HepG2 (cell line): ENCODE data around the gene FBXL7. TPM values are rescaled to one million over a fixed set of nuclear protein-coding genes. Genes with fewer than 3 reads are reported as not detected.

Source experiments
- ATAC-seq: fragments of 200-7000 bp; cut with Tn5 transposase; 3 replicates; pipeline ENCODE4 v1.9.1; 2020; ENCODE audit warnings: mild to moderate bottlenecking, moderate library complexity
- BruUV-seq: library from RNA; stranded (reverse); fragments of 400-500 nt; replicated peaks from 2 replicates; lab custom pipeline; 2021; lab: Mats Ljungman, UMichigan
- CTCF ChIA-PET: fragments of 300-600 bp; formaldehyde crosslinking; extraction: SDS; loops from one replicate; lab custom pipeline; 2021; ENCODE audit warnings: low total read pairs, inconsistent platforms, low intra/inter-chr PET ratio; lab: Yijun Ruan, JAX
- POLR2A ChIA-PET: fragments of 350-600 bp; sonication (Branson Sonifier 250); formaldehyde crosslinking; loops from one replicate; lab custom pipeline; 2020; ENCODE audit warnings: antibody characterized with exemption, inconsistent platforms; lab: Yijun Ruan, JAX
- DNase-seq: peaks from one replicate; pipeline ENCODE4 v3.0.0-alpha.2; 2015; ENCODE audit warnings: low spot score
- FAIRE-seq: peaks from 3 replicates; lab custom pipeline; 2011; peaks lifted over from hg19 to GRCh38; lab: Jason Lieb, UNC
- H2AFZ ChIP-seq: one replicate; pipeline ENCODE4 v1.6.1; 2011; ENCODE audit warnings: low read length, inconsistent platforms
- H3K27ac ChIP-seq: fragments of 300-600 bp; 3 replicates; pipeline ENCODE4 v1.8.0; 2011; ENCODE audit warnings: mixed run types, mild to moderate bottlenecking, mixed read lengths, low read length, inconsistent platforms; ENCODE audit not compliant: insufficient read depth; ENCODE audit errors: extremely low read length
- H3K27me3 ChIP-seq, 2 experiments: fragments of 200-600 bp in 1 of 2; 2 replicates in 1 of 2; 3 replicates in 1 of 2; pipeline versions ENCODE4 v1.6.0 to v1.8.0; 2011; ENCODE audit warnings: low read length in 2 of 2, mild to moderate bottlenecking in 2 of 2, moderate library complexity in 2 of 2, inconsistent platforms in 1 of 2; ENCODE audit not compliant: insufficient read depth in 2 of 2, control insufficient read depth in 1 of 2
- H3K36me3 ChIP-seq, 2 experiments: fragments of 200-600 bp in 1 of 2; replicated peaks in 1 of 2; 2 replicates in 1 of 2; 3 replicates in 1 of 2; pipeline versions ENCODE4 v1.5.1 to v1.8.0; 2011; ENCODE audit warnings: low read length in 2 of 2, inconsistent platforms in 1 of 2; ENCODE audit not compliant: insufficient read depth in 2 of 2, control insufficient read depth in 1 of 2
- H3K4me1 ChIP-seq: 2 replicates; pipeline ENCODE4 v1.5.1; 2012; ENCODE audit warnings: low read length, inconsistent platforms; ENCODE audit not compliant: insufficient read depth
- H3K4me2 ChIP-seq: 2 replicates; pipeline ENCODE4 v1.6.0; 2011; ENCODE audit warnings: low read depth, low read length, inconsistent platforms
- H3K4me3 ChIP-seq, 3 experiments: fragments of 200-600 bp in 1 of 3; sonication (generic), shearing (Covaris generic) in 1 of 3; replicated peaks in 1 of 3; 2 replicates each; pipeline ENCODE4 v1.5.1; 2011 to 2016; ENCODE audit warnings: low read length in 3 of 3, inconsistent platforms in 2 of 3, low read depth in 2 of 3, mild to moderate bottlenecking in 2 of 3, control low read depth in 1 of 3, mixed read lengths in 1 of 3; ENCODE audit not compliant: insufficient read depth in 1 of 3
- H3K79me2 ChIP-seq: one replicate; pipeline ENCODE4 v1.6.1; 2011; ENCODE audit warnings: low read length, inconsistent platforms; ENCODE audit not compliant: insufficient read depth
- H3K9ac ChIP-seq: 2 replicates; pipeline ENCODE4 v1.6.0; 2011; ENCODE audit warnings: mild to moderate bottlenecking, low read depth, low read length, inconsistent platforms; ENCODE audit not compliant: insufficient read depth
- H3K9me3 ChIP-seq: 2 replicates; pipeline ENCODE4 v1.5.1; 2012; ENCODE audit warnings: mild to moderate bottlenecking, low read length
- H4K20me1 ChIP-seq: 2 replicates; pipeline ENCODE4 v1.6.0; 2011; ENCODE audit warnings: inconsistent platforms, mild to moderate bottlenecking, low read length, moderate library complexity; ENCODE audit not compliant: insufficient read depth
- CTCF ChIP-seq: sonication (generic); formaldehyde crosslinking; IDR thresholded peaks from 2 replicates; pipeline ENCODE4 v1.5.0; 2020; ENCODE audit warnings: mild to moderate bottlenecking, missing genetic modification reagents, moderate library complexity
- MTA3 ChIP-seq: sonication (generic); formaldehyde crosslinking; IDR thresholded peaks from 2 replicates; pipeline ENCODE4 v1.4.0; 2020; ENCODE audit warnings: missing genetic modification reagents
- WGBS: methylation state at CpG from one replicate; pipeline ENCODE4 v1.1.6; 2017; ENCODE audit warnings: low lambda C conversion rate; 5-methylcytosine and 5-hydroxymethylcytosine counted together
- in situ Hi-C: cut with HindIII; loops from 2 replicates; pipeline ENCODE4 v1.10.0; 2017; ENCODE audit warnings: low pct_unique_long_range_greater_than_20kb; ENCODE audit not compliant: extremely low pct_ligation_motif_present
- intact Hi-C: fragments of 100-400 bp; cut with micrococcal nuclease; formaldehyde crosslinking; loops from one replicate; pipeline ENCODE4 v1.10.0; 2022; ENCODE audit not compliant: unreplicated experiment
- polyA plus RNA-seq, 8 experiments: library from polyadenylated mRNA; depleted of rRNA in 3 of 8; stranded (reverse) in 7 of 8; unstranded in 1 of 8; fragments of >200 nt; fragmentation: Illumina TruSeq in 4 of 8; extraction: Trizol in 4 of 8; gene quantifications; 2 replicates each; pipeline versions ENCODE4 v1.2.1 to v1.2.3, GENCODE V29; 2011 to 2016; ENCODE audit warnings: low read depth in 4 of 8, missing spikeins in 1 of 8, mixed read lengths in 1 of 8; ENCODE audit not compliant: insufficient read depth in 1 of 8
- total RNA-seq, 5 experiments: library from RNA; depleted of rRNA; stranded (reverse); fragments of >200 nt; fragmentation: Illumina TruSeq; extraction: Trizol; gene quantifications; 2 replicates each; pipeline ENCODE4 v1.2.3, GENCODE V29; 2016; ENCODE audit warnings: low read depth in 1 of 5
- TF ChIP-seq, protein P1 (sequence below): sonication (generic); formaldehyde crosslinking; IDR thresholded peaks from 2 replicates; pipeline ENCODE4 v1.5.1; 2020; ENCODE audit warnings: mild to moderate bottlenecking, missing genetic modification reagents

Gene FBXL7
- total and polyA plus RNA-seq, 2 of the 13 experiments (the other 11 are each of a cell fraction or from before 2014, with no cell fraction given), result 0.07 TPM; not detected in 1

DNA sequence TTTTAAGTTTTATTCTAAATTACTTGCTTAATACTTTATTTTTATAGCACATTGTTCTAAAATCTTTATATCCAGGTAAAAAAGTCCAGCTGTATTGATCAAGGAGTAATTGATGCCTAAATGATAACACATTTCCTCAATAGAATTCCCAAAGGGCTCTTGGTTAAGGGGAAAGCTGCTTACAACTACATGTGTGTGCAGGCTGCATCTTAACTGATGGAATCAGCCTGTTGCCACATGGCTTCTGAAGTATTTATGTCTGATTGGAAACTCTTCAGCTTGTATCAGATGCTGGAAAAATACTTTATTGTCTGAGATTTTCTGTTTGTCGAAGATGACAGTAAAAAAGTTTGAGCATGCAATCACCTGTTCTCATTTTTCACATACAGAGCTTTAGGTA lies 182.6 kb downstream of the FBXL7 start (continued):
- TF ChIP-seq, protein P1, sequence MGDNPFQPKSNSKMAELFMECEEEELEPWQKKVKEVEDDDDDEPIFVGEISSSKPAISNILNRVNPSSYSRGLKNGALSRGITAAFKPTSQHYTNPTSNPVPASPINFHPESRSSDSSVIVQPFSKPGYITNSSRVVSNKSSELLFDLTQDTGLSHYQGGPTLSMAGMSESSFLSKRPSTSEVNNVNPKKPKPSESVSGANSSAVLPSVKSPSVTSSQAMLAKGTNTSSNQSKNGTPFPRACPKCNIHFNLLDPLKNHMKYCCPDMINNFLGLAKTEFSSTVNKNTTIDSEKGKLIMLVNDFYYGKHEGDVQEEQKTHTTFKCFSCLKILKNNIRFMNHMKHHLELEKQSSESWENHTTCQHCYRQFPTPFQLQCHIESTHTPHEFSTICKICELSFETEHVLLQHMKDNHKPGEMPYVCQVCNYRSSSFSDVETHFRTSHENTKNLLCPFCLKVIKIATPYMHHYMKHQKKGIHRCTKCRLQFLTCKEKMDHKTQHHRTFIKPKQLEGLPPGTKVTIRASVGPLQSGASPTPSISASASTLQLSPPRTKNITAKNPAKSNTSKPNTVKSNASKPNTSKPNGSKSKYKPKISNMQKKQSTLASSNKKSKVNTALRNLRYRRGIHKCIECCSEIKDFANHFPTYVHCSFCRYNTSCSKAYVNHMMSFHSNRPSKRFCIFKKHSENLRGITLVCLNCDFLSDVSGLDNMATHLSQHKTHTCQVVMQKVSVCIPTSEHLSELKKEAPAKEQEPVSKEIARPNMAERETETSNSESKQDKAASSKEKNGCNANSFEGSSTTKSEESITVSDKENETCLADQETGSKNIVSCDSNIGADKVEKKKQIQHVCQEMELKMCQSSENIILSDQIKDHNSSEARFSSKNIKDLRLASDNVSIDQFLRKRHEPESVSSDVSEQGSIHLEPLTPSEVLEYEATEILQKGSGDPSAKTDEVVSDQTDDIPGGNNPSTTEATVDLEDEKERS (CRISPR knock-in tag), result no peak
- TF ChIP-seq, all 625 proteins: peak for 0

DNA sequence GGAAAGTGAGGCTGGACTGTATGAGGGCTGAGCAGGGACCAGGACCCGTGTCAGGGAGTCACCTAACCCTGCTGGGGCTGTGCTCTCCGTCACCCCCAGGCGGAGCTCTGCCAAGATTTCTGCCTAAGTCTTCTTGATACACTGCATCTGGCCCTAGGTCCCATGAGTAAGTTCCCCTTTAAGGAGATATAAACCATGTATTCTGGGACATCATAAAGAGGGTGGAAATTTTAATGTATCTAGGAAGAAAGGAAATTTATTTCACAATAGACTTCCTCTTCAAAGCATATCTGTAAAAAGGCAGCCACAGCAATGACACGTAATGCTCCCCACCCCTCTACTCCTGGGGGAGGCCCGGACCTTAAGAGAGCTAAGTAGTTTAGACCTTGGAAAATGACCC lies 183.4 kb downstream of the FBXL7 start:
- H3K27ac ChIP-seq, result no peak overlapping the region
- FAIRE-seq, result no peak
- ChIA-PET CTCF (interaction anchor here (1.3 kb wide), 1 partner anchor 312 kb away, joined by 3 read pairs; no protein-coding TSS in a partner anchor), POLR2A (no interaction called here)
- no peak overlapping the region for H3K9ac ChIP-seq
- no peaks in the 10 kb centered on the region for H4K20me1 ChIP-seq
- ATAC-seq, result peak; percentile 82
- in situ Hi-C loops, result no loop called here
- BruUV-seq, result no TSS peak
- H3K4me1 ChIP-seq, result no peaks in the 10 kb centered on the region
- no peak for TF ChIP-seq MTA3 (CRISPR knock-in tag)
- 0 out of 2 replicates have a peak, but pooled peaks have one; percentile 19 for TF ChIP-seq CTCF
- TF ChIP-seq, all 625 proteins: peak for 1
- Histone ChIP-seq H3K36me3 (no peaks in the 10 kb centered on the region), H3K27me3 (no peaks in the 10 kb centered on the region), H3K4me2 (no peak overlapping the region), H3K79me2 (no peaks in the 10 kb centered on the region), H3K4me3 (no peak overlapping the region), H2AFZ (no peak overlapping the region), H3K9me3 (no peaks in the 10 kb centered on the region)
- intact Hi-C loops, result loop anchor here (2.0 kb wide), 1 partner anchor 311 kb away; no protein-coding TSS in a partner anchor
- 6% methylated on average over 3 of the region's 5 CpGs for WGBS
- peak; percentile 2 for DNase-seq
